ENCODE measurements around the gene PCDHB3. TPM values are rescaled to one million over a fixed set of nuclear protein-coding genes. Genes with fewer than 3 reads are reported as not detected.

PCDHB3 gene
- total and polyA plus RNA-seq, 2 of the 4 experiments (the other 2 are of a cell fraction), result 0.12 to 0.18 TPM

- H2BK120ac ChIP-seq (ENCODE audit: low read depth, low read length), result no peak within 1 kb of the TSS
- H4K5ac ChIP-seq (ENCODE audit: low read depth, low read length), result no peak within 1 kb of the TSS
- no peak within 1 kb of the TSS for H2BK20ac ChIP-seq (ENCODE audit: low read depth, low read length)
- ATAC-seq (ENCODE audit: low read depth), result no peak
- H3K4me2 ChIP-seq (ENCODE audit: low read depth, low read length), result no peak within 1 kb of the TSS
- no peak within 1 kb of the TSS for H4K91ac ChIP-seq (ENCODE audit: insufficient read depth, low read depth, low read length)
- dilution Hi-C loops (cut with HindIII; ENCODE audit: low sequenced_read_pairs, unreplicated experiment), result no loop called here
- POLR2A ChIA-PET (ENCODE audit: unreplicated experiment), result no interaction called here
- H3K4me3 ChIP-seq (ENCODE audit: insufficient read depth, low read depth, low read length), result peak within 1 kb of the TSS; percentile 18; the same call in 1 of the 2 replicates
- H3K9me3 ChIP-seq (ENCODE audit: control insufficient read depth, insufficient read depth, low read length), result peaks cover 11% of the 10 kb centered on the region
- 7% methylated on average over 10 of the region's 20 CpGs; no CpG with 5 or more reads in 1 of the 2 experiments for WGBS, 2 experiments (ENCODE audit: extremely low coverage in 2 of 2, insufficient read length in 1 of 2)
- H3K23ac ChIP-seq (ENCODE audit: low read depth, low read length), result no peak within 1 kb of the TSS
- no peak within 1 kb of the TSS for H3K4ac ChIP-seq (ENCODE audit: low read depth, low read length)
- no peak within 1 kb of the TSS for H3K14ac ChIP-seq (replicated peaks; ENCODE audit: low read depth, low read length)
- CTCF ChIA-PET, result no interaction called here
- in situ Hi-C loops (cut with MboI; ENCODE audit: low sequenced_read_pairs), result no loop called here
- no TSS peak for BruUV-seq (replicated peaks)
- H3K18ac ChIP-seq (ENCODE audit: low read depth, low read length), result no peak within 1 kb of the TSS
- no peaks in the 10 kb centered on the region for H3K9me1 ChIP-seq (ENCODE audit: insufficient read depth, low read length)
- TF ChIP-seq FOS (IDR thresholded peaks at IDR 0.05; ENCODE audit: low read depth, low read length) (no peak), MAFK (IDR thresholded peaks at IDR 0.05; ENCODE audit: low read depth, low read length) (no peak), SMC3 (IDR thresholded peaks at IDR 0.05; ENCODE audit: low read depth, low read length) (no peak), CEBPB (IDR thresholded peaks at IDR 0.05; ENCODE audit: low read depth, low read length) (no peak)
- no peak within 1 kb of the TSS for H3K27ac ChIP-seq (ENCODE audit: insufficient read depth, low read length)
- H2BK15ac ChIP-seq (ENCODE audit: low read depth, low read length), result no peak within 1 kb of the TSS
- H2AK5ac ChIP-seq (ENCODE audit: low read depth, low read length), result no peak within 1 kb of the TSS
- H3K9ac ChIP-seq (ENCODE audit: low read depth, low read length), result no peak within 1 kb of the TSS
- H2BK5ac ChIP-seq (ENCODE audit: low read depth, low read length, poor library complexity, severe bottlenecking), result no peak within 1 kb of the TSS
- H3K27me3 ChIP-seq (ENCODE audit: control insufficient read depth, insufficient read depth, low read length), result no peaks in the 10 kb centered on the region
- H3K36me3 ChIP-seq (ENCODE audit: control insufficient read depth, insufficient read depth, low read length), result no peaks in the 10 kb centered on the region
- no peaks in the 10 kb centered on the region for H3K4me1 ChIP-seq (ENCODE audit: control insufficient read depth, insufficient read depth, low read length)
- DNase-seq, result no peak
- H4K20me1 ChIP-seq (ENCODE audit: insufficient read depth, low read length), result no peaks in the 10 kb centered on the region
- intact Hi-C loops (cut with micrococcal nuclease), result no loop called here
- H3K79me1 ChIP-seq (ENCODE audit: low read depth in 1 of 2, low read length in 2 of 2), result no peaks in the 10 kb centered on the region
- no peak within 1 kb of the TSS for H4K8ac ChIP-seq (ENCODE audit: low read depth in 2 of 2, low read length in 2 of 2)
- H3K56ac ChIP-seq (ENCODE audit: extremely low read depth, insufficient read depth, low read length), result no peak within 1 kb of the TSS
- no peak within 1 kb of the TSS for H2AK9ac ChIP-seq (replicated peaks; ENCODE audit: low read depth, low read length, poor library complexity)
- H2AFZ ChIP-seq (replicated peaks; ENCODE audit: low read length, poor library complexity), result peak within 1 kb of the TSS; percentile 63
These were observed 49.4 kb upstream of the PCDHB3 start, which contains the start of gene PCDHB1 for GRCh38 chr5:141050622-141051520. PCDHB1 (plus strand) TSS chr5:141051374; CDS start chr5:141051471, 97 bp downstream.
